GM21786 (cell line): ENCODE measurements around the gene SNX15.

Experiments
- ATAC-seq: cut with Tn5 transposase; IDR thresholded peaks from one replicate; pipeline ENCODE4 v1.9.1; 2021; ENCODE audit not compliant: unreplicated experiment

Gene SNX15

DNA sequence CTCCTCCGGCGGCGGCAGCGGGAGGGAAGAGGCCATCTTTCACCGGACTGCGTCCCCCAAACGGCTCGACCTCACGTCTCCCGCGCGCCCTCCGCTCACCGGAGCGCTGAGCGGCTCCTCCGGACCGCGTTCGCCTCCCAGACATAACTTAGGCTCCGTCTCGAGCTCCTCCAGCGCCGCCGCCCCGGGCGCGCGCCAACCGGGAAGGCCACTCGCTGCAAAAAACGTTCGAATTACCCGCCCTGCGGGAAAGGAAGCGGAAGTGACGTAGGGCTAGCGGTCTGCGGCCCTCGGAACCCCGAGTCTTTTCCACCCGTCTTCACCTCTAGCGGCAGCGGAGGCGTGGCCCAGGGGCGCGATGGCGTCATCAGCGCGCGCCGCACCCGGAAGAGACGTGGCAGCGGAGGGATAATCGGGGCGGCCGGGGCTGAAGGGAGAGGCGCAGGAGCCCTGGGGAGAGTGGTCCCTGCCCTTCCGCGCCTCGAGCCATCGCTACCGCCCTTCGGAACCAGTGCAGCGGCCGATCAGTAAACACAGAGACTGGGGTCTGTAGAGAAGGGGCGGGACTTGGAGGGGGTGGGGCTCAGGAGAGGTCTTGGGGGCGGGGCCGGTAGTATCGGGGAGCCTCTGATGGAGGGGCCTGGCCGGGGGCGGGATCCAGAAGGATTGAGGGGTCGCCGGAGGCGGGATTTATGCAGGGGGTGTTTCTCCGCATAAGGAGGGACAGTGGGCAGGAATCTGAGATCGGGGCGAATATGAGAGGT, 56.8 kb downstream of the SNX15 start, which contains the start of the genes CDCA5 and ZFPL1:
Gene CDCA5 (minus strand): TSS at position 207 of the 764 bp plus-strand sequence. CDS start 62 bp downstream, at position 145.
Gene ZFPL1 (plus strand): TSS at position 389 of the 764 bp plus-strand sequence. CDS start 477 bp downstream, outside the sequence.
- peak; percentile 81 for ATAC-seq

DNA sequence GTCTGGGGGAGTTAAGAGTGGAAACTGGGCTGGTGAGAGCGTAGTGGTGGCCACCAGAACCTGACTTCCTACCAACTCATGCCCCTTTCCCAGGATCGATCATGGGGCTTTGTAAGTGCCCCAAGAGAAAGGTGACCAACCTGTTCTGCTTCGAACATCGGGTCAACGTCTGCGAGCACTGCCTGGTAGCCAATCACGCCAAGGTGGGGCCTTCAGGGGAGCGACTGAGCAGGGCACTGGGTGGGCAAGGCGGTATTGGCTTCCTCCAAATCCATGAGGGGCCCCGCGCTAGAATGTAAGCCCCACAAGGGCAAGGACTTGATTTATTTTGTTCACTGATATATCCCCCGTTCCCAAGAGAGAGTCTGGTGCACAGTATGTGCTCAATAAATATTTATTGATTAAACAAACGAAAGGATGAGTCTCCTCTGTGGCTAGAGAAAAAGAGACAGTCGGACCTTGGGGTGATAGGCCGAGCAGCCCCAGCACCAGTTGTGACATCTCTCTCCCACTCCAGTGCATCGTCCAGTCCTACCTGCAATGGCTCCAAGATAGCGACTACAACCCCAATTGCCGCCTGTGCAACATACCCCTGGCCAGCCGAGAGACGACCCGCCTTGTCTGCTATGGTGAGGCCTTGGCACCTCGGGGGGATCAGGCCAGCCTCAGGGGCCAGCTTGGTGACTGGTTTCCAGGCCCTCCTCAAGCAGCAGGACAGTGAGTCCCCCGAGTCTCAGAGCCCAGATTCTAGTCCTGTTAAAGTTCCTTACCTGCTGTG, 57.5 kb downstream of the SNX15 start:
- peak; percentile 9 for ATAC-seq

DNA sequence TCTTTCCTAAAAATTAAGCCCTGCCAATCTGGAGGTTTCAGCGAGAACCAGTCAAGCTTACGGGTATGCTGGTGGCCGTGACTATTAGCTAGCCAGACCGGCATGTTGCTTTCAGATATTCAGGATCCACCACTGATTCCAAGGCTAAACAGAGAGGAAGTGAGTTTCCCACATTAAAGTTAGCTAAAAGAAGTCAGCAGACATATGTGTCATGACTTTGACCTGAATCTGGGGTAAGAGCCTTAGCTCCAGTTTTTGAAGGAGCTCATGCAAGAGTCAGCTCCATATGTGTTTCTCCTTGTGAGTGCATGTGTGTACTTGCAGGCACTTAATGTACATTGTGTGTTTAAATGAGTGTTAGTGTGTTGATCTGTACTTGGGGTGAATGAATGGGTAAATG, 58.2 kb downstream of the SNX15 start:
- no peak for ATAC-seq

DNA sequence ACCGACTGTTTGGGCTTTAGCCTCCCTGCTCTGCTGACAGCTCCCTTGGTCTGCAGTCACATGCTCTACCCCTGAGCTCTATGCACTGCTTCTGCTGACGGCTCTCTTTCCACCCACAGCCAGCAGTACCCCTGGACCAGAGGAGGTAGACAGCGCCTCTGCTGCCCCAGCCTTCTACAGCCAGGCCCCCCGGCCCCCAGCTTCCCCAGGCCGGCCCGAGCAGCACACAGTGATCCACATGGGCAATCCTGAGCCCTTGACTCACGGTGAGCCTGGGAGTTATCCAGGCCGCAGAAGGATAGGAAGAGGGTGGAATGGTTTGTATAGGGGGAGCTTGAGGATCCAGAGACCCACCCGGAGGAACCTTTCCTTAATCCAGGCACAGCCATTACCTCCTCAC, 59.6 kb downstream of the SNX15 start:
- no peak for ATAC-seq

DNA sequence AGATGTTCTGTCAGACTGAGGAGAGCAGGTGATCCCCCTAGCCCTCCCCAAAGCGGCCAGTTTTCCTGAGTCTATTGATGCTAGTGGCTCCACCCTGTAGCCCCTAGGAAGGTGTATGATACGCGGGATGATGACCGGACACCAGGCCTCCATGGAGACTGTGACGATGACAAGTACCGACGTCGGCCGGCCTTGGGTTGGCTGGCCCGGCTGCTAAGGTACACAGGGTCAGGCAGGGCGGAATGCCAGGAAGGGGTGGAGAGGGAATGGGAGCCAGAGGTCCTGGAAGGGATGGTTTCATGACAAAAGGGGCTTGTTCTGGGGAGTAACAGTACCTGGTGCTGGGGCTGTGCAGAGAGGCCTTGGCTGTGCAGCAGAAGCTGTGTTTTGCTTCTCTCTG, 60.0 kb downstream of the SNX15 start:
- ATAC-seq, result no peak

DNA sequence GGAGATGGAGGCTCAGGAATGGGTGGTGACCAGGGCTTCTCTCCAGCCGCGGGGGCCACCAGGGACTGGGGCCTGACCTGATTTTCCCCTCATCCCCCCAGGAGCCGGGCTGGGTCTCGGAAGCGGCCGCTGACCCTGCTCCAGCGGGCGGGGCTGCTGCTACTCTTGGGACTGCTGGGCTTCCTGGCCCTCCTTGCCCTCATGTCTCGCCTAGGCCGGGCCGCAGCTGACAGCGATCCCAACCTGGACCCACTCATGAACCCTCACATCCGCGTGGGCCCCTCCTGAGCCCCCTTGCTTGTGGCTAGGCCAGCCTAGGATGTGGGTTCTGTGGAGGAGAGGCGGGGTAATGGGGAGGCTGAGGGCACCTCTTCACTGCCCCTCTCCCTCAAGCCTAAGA, 60.6 kb downstream of the SNX15 start:
- no peak for ATAC-seq

DNA sequence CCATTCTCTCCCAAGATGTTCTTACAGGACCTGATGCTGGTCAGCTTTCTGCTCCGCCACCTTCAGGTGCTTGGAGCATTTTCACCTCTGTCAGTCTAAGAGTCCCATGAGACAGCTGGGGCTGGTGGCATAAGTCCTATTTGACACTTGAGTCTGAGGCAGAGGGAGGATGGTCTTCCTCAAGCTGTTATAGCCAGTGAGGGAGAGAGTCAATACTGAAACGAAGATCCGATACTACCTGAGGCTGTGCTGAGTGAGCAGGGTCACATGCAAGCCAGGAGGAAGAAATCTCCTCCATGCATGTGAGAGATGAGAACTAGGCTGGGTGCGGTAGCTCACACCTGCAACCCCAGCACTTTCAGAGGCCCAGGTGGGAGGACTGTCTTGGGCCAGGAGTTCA, 62.4 kb downstream of the SNX15 start:
- no peak for ATAC-seq
